Body of pancreas (tissue), 4 donors: ENCODE results near the gene HERPUD2. TPM values are rescaled to one million over a fixed set of nuclear protein-coding genes. Genes with fewer than 3 reads are reported as not detected.

Experiments
- ATAC-seq: fragments of 150-250 bp; one replicate; pipeline ENCODE4 v1.9.1; 2016
- DNase-seq, 4 donors: peaks; one replicate each; pipeline ENCODE4 v3.0.0-alpha.2; 2019
- H3K27ac ChIP-seq, 4 donors: fragments of 200-600 bp; sonication (generic); 1 replicate in 3 of 4; 2 replicates in 1 of 4; pipeline versions ENCODE4 v1.5.1 to v1.6.1; 2016 to 2019; ENCODE audit warnings: mild to moderate bottlenecking in 1 of 4, mixed read lengths in 1 of 4, moderate library complexity in 1 of 4
- H3K27me3 ChIP-seq, 2 donors: fragments of 200-600 bp; sonication (generic); one replicate each; pipeline ENCODE4 v1.6.0; 2016; ENCODE audit warnings: mild to moderate bottlenecking in 1 of 2
- H3K36me3 ChIP-seq, 2 donors: fragments of 200-600 bp; sonication (generic); replicated peaks in 1 of 2; 2 replicates each; pipeline ENCODE4 v1.5.1; 2016; ENCODE audit warnings: low read depth in 2 of 2; ENCODE audit not compliant: insufficient read depth in 1 of 2
- H3K4me1 ChIP-seq: fragments of 200-600 bp; sonication (generic); one replicate; pipeline ENCODE4 v1.6.0; 2016
- H3K4me3 ChIP-seq, 2 donors: fragments of 200-600 bp; sonication (generic); 1 replicate in 1 of 2; 2 replicates in 1 of 2; pipeline ENCODE4 v1.5.1; 2016 to 2019
- H3K9me3 ChIP-seq, 3 donors: fragments of 200-600 bp; sonication (generic); 1 replicate in 2 of 3; 2 replicates in 1 of 3; pipeline ENCODE4 v1.5.1; 2016
- POLR2A ChIP-seq, 3 donors: fragments of 450-650 bp; IDR thresholded peaks; one replicate each; pipeline ENCODE4 v1.6.1; 2016; ENCODE audit warnings: antibody characterized with exemption in 3 of 3, mild to moderate bottlenecking in 2 of 3
- WGBS, 2 donors: methylation state at CpG; one replicate each; pipeline ENCODE4 v1.1.5; 2017; 5-methylcytosine and 5-hydroxymethylcytosine counted together
- intact Hi-C: fragments of 100-400 bp; cut with DNase I; formaldehyde crosslinking; loops from one replicate; pipeline ENCODE4 v1.15.1; 2023
- total RNA-seq, 2 donors: library from RNA; depleted of rRNA; stranded (reverse); fragments of >200 nt; gene quantifications; one replicate each; pipeline ENCODE4 v1.1.0, GENCODE V29; 2016
- TF ChIP-seq, protein P1 (sequence below), 7 experiments: fragments of 450-650 bp in 4 of 7; fragments of 200-600 bp in 3 of 7; sonication (generic) in 3 of 7; IDR thresholded peaks; one replicate each; pipeline ENCODE4 v1.5.1; 2016 to 2019; ENCODE audit warnings: antibody characterized with exemption in 7 of 7

The HERPUD2 gene
- total RNA-seq, 2 donors from 2014 or later, result 19.4 to 21.5 TPM

DNA sequence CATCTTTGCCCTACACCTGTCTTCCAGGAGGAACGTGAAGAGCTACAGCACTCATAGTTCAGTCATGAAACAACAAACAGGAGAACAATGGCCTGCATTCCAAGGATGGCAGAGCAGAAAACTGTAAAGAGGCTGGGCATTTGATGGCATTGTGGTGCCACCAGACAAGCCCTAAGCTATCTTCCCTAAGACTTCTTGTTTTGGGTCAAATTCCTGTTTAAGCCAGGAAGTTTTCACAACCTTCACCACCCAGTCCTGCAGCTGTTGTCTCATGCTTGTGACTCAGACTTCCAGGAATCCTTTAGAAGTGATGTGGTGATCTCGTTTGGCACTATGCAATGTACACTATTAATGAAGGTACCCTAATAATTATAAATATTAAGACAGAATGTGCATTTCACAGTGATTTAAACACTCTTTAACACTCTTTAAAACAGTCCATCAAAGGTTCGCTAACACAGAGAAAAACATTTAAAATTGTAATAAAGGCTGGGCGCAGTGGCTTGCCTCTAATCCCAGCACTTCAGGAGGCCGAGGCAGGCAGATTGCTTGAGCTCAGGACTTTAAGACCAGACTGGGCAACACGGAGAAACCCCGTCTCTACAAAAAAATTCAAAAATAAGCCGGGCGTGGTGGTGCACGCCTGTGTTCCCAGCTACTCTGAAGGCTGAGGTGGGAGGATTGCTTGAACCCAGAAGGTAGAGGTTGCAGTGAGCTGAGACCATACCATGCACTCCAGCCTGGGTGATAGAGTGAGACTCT is 2.7 kb upstream of the HERPUD2 start:
- intact Hi-C loops, result loop anchor here (10.0 kb wide), 1 partner anchor 107 kb away; the partner anchor contains the start of gene SEPTIN7
- no peaks in the 10 kb centered on the region for H3K27me3 ChIP-seq
- H3K36me3 ChIP-seq, result no peaks in the 10 kb centered on the region
- H3K4me3 ChIP-seq, result no peak overlapping the region
- H3K9me3 ChIP-seq, result no peaks in the 10 kb centered on the region
- DNase-seq (no peak), ATAC-seq (no peak)
- TF ChIP-seq POLR2A (IDR thresholded peaks at IDR 0.05), result no peak
- TF ChIP-seq, protein P1, sequence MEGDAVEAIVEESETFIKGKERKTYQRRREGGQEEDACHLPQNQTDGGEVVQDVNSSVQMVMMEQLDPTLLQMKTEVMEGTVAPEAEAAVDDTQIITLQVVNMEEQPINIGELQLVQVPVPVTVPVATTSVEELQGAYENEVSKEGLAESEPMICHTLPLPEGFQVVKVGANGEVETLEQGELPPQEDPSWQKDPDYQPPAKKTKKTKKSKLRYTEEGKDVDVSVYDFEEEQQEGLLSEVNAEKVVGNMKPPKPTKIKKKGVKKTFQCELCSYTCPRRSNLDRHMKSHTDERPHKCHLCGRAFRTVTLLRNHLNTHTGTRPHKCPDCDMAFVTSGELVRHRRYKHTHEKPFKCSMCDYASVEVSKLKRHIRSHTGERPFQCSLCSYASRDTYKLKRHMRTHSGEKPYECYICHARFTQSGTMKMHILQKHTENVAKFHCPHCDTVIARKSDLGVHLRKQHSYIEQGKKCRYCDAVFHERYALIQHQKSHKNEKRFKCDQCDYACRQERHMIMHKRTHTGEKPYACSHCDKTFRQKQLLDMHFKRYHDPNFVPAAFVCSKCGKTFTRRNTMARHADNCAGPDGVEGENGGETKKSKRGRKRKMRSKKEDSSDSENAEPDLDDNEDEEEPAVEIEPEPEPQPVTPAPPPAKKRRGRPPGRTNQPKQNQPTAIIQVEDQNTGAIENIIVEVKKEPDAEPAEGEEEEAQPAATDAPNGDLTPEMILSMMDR (IDR thresholded peaks at IDR 0.05), result no peak
- peaks cover 24% of the 10 kb centered on the region for H3K4me1 ChIP-seq
- WGBS, 2 donors, result 85 to 87% methylated on average over 10 of the region's 10 CpGs
- H3K27ac ChIP-seq, result no peak overlapping the region

DNA sequence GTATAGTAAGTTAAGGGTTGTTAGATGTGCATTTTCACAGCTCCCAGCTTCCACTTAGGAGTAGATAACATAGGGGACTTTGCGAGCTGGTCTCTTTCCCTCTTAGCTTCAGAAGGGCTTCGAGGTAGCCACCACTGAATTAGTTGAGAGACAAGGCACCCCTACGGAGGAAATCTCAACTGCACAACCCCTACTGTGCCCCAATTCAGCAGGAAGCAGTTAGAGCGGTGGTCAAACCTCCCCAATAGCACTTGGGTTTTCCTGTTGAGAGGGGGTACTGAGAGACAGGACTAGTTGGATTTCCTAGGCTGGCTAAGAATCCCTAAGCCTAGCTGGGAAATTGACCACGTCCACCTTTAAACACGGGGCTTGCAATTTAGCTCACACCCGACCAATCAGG is 1.1 kb upstream of the HERPUD2 start:
- peaks cover 40% of the 10 kb centered on the region for H3K4me1 ChIP-seq
- H3K4me3 ChIP-seq, result peak overlapping the region in 1 of 2 donors; percentile 86
- intact Hi-C loops, result loop anchor here (10.0 kb wide), 1 partner anchor 109 kb away; the partner anchor contains the start of gene SEPTIN7
- no peaks in the 10 kb centered on the region for H3K27me3 ChIP-seq
- ATAC-seq (no peak), DNase-seq (no peak)
- TF ChIP-seq, protein P1 (IDR thresholded peaks at IDR 0.05), result no peak
- no peak for TF ChIP-seq POLR2A (IDR thresholded peaks at IDR 0.05)
- 77 to 91% methylated on average over 6 to 7 of the region's 7 CpGs for WGBS, 2 donors
- H3K9me3 ChIP-seq, result no peaks in the 10 kb centered on the region
- no peak overlapping the region for H3K27ac ChIP-seq
- no peaks in the 10 kb centered on the region for H3K36me3 ChIP-seq

DNA sequence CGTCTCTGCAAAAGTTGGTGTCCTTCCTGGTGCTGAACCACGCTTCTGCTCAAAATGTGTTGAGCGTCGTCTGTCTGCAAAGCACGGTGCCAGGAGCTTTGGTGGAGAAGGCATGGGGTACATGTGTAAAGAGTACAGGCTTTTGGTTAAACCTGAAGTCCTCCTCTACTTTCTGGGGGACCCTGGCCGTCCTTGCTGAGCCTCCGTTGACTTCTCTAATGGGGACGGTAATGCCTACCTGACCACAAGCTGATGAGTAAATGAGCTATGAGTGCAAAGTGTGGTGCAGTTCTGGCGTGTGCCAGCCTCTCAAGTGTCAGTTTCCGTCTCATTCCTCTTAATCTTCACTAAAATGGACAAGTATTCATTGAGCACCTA is 527 bp upstream of the HERPUD2 start:
- no peak for ATAC-seq
- Histone ChIP-seq H3K27ac (peak overlapping the region; percentile 87 to 97 (median 93)), H3K4me3 (peak overlapping the region; percentile 86 to 95), H3K4me1 (peaks cover 45% of the 10 kb centered on the region), H3K9me3 (no peaks in the 10 kb centered on the region), H3K36me3 (no peaks in the 10 kb centered on the region), H3K27me3 (no peaks in the 10 kb centered on the region)
- 5 to 8% methylated on average over 10 of the region's 10 CpGs for WGBS, 2 donors
- TF ChIP-seq, protein P1 (IDR thresholded peaks at IDR 0.05), result no peak
- no peak for TF ChIP-seq POLR2A (IDR thresholded peaks at IDR 0.05)
- intact Hi-C loops, result loop anchor here (10.0 kb wide), 1 partner anchor 109 kb away; the partner anchor contains the start of gene SEPTIN7
- DNase-seq, result no peak

DNA sequence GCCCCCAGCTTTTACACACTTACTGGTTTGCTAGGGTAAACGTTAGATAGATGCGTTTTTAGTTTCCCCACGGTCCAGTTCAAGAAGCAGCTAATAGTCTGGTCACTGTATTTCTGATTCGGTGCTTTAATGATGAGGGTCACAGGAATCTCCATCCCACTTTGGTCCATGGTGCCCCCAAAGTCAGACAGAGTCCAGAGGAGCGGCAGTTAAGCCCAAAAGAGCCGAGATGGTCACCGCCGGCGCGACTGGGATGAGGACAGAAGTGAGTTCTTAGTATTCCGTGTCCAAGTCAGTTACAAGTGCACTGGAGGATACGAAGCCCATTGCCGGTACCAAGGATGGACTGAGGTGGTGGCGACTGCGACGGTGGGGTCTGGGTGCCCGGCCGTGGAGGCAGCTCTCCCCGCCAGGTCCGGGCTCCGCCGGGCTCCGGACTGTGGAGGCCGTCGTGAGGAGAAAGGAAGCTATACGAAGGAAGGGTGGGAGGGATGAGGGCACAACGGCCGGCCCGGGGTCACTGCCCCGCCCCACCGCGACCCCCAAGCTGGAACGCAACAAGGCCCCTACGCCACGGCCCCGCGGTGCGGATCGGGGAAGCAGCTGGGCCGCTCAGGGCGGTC is 663 bp downstream of the HERPUD2 start:
- 0% methylated on average over 21 to 41 of the region's 41 CpGs for WGBS, 2 donors
- H3K4me1 ChIP-seq, result peaks cover 57% of the 10 kb centered on the region

More for the DNA sequence above, 663 bp downstream of the HERPUD2 start:
- no peaks in the 10 kb centered on the region for H3K9me3 ChIP-seq
- H3K27me3 ChIP-seq, result no peaks in the 10 kb centered on the region
- intact Hi-C loops, result loop anchor here (10.0 kb wide), 1 partner anchor 111 kb away; the partner anchor contains the start of gene SEPTIN7
- no peaks in the 10 kb centered on the region for H3K36me3 ChIP-seq
- TF ChIP-seq, protein P1 (IDR thresholded peaks at IDR 0.05), result no peak
- TF ChIP-seq POLR2A (IDR thresholded peaks at IDR 0.05), result no peak
- DNase-seq (peak in 2 of 4 donors; percentile 7 to 31), ATAC-seq (peak; percentile 19)
- peak overlapping the region; percentile 87 to 97 (median 93) for H3K27ac ChIP-seq
- H3K4me3 ChIP-seq, result peak overlapping the region; percentile 86 to 95
